Rectal smooth muscle tissue (tissue), 1 donor: ENCODE data around the gene RNF151.

Source experiments
- H3K27ac ChIP-seq: one replicate; pipeline ENCODE4 v1.7.0; 2013; ENCODE audit warnings: low read depth, low read length, inconsistent platforms
- H3K27me3 ChIP-seq: one replicate; pipeline ENCODE4 v1.7.0; 2013; ENCODE audit warnings: low read length; ENCODE audit not compliant: control insufficient read depth, insufficient read depth
- H3K36me3 ChIP-seq: one replicate; pipeline ENCODE4 v1.7.0; 2013; ENCODE audit warnings: low read length; ENCODE audit not compliant: control insufficient read depth, insufficient read depth
- H3K4me1 ChIP-seq: one replicate; pipeline ENCODE4 v1.7.0; 2013; ENCODE audit warnings: low read length; ENCODE audit not compliant: control insufficient read depth, insufficient read depth
- H3K4me3 ChIP-seq: one replicate; pipeline ENCODE4 v1.7.0; 2013; ENCODE audit warnings: low read length
- H3K9ac ChIP-seq: one replicate; pipeline ENCODE4 v1.7.0; 2013; ENCODE audit warnings: low read length

RNF151 gene

GRCh38 chr16:1968146-1968953 is 1.7 kb downstream of the RNF151 start:
- no peak overlapping the region for H3K27ac ChIP-seq

GRCh38 chr16:1971796-1972489 is 5.3 kb downstream of the RNF151 start, which contains the start of gene TBL3:
Gene TBL3, plus strand, starts transcription at chr16:1972053. Its CDS starts 112 bp downstream, at chr16:1972165.
- peaks cover 25% of the 10 kb centered on the region for H3K36me3 ChIP-seq
- H3K9ac ChIP-seq: peak within 1 kb of the TSS; percentile 82
- peak within 1 kb of the TSS; percentile 97 for H3K27ac ChIP-seq
- H3K4me3 ChIP-seq: peak within 1 kb of the TSS; percentile 93
- peaks cover 9% of the 10 kb centered on the region for H3K4me1 ChIP-seq
- no peaks in the 10 kb centered on the region for H3K27me3 ChIP-seq

More at GRCh38 chr16:1968146-1968953, 1.7 kb downstream of the RNF151 start:
- Histone ChIP-seq H3K36me3 (peaks cover 5% of the 10 kb centered on the region), H3K4me3 (no peak overlapping the region), H3K4me1 (peaks cover 21% of the 10 kb centered on the region), H3K9ac (no peak overlapping the region), H3K27me3 (no peaks in the 10 kb centered on the region)

- H3K27me3 ChIP-seq: no peaks in the 10 kb centered on the region
- H3K27ac ChIP-seq: no peak overlapping the region
- H3K4me1 ChIP-seq: peaks cover 9% of the 10 kb centered on the region
Observed at GRCh38 chr16:1972490-1972877, 5.8 kb downstream of the RNF151 start.

GRCh38 chr16:1973461-1974156 is 7.0 kb downstream of the RNF151 start:
- H3K36me3 ChIP-seq: peaks cover 30% of the 10 kb centered on the region
- H3K4me3 ChIP-seq: no peak overlapping the region
- H3K27ac ChIP-seq: no peak overlapping the region
- no peak overlapping the region for H3K9ac ChIP-seq
- no peaks in the 10 kb centered on the region for H3K27me3 ChIP-seq
- peaks cover 9% of the 10 kb centered on the region for H3K4me1 ChIP-seq

More at GRCh38 chr16:1972490-1972877, 5.8 kb downstream of the RNF151 start:
- H3K9ac ChIP-seq: peak overlapping the region; percentile 62
- H3K36me3 ChIP-seq: peaks cover 28% of the 10 kb centered on the region
- H3K4me3 ChIP-seq: peak overlapping the region; percentile 93

GRCh38 chr16:1974157-1975070 is 7.8 kb downstream of the RNF151 start:
- Histone ChIP-seq H3K27me3 (peaks cover 4% of the 10 kb centered on the region), H3K4me1 (peaks cover 9% of the 10 kb centered on the region), H3K9ac (no peak overlapping the region), H3K4me3 (no peak overlapping the region), H3K36me3 (peaks cover 30% of the 10 kb centered on the region), H3K27ac (no peak overlapping the region)

GRCh38 chr16:1975432-1976215 is 9.0 kb downstream of the RNF151 start:
- peaks cover 9% of the 10 kb centered on the region for H3K4me1 ChIP-seq
- no peak overlapping the region for H3K4me3 ChIP-seq
- no peak overlapping the region for H3K27ac ChIP-seq
- H3K9ac ChIP-seq: no peak overlapping the region
- H3K27me3 ChIP-seq: peaks cover 7% of the 10 kb centered on the region
- peaks cover 30% of the 10 kb centered on the region for H3K36me3 ChIP-seq

GRCh38 chr16:1976216-1976520 is 9.5 kb downstream of the RNF151 start:
- Histone ChIP-seq H3K4me1 (peaks cover 7% of the 10 kb centered on the region), H3K36me3 (peaks cover 30% of the 10 kb centered on the region), H3K9ac (no peak overlapping the region), H3K4me3 (no peak overlapping the region), H3K27me3 (peaks cover 10% of the 10 kb centered on the region), H3K27ac (no peak overlapping the region)

- peaks cover 7% of the 10 kb centered on the region for H3K4me1 ChIP-seq
- no peak overlapping the region for H3K4me3 ChIP-seq
- no peak overlapping the region for H3K9ac ChIP-seq
- peaks cover 16% of the 10 kb centered on the region for H3K27me3 ChIP-seq
- peaks cover 30% of the 10 kb centered on the region for H3K36me3 ChIP-seq
- no peak overlapping the region for H3K27ac ChIP-seq
Observed at GRCh38 chr16:1976951-1977874, 10.6 kb downstream of the RNF151 start.

- Histone ChIP-seq H3K9ac (no peak overlapping the region), H3K27me3 (peaks cover 17% of the 10 kb centered on the region), H3K36me3 (peaks cover 30% of the 10 kb centered on the region), H3K4me3 (no peak overlapping the region), H3K4me1 (peaks cover 2% of the 10 kb centered on the region), H3K27ac (no peak overlapping the region)
Observed at GRCh38 chr16:1977875-1978268, 11.2 kb downstream of the RNF151 start.

- H3K4me3 ChIP-seq: peak overlapping the region; percentile 40
- H3K9ac ChIP-seq: peak overlapping the region; percentile 42
- no peak overlapping the region for H3K27ac ChIP-seq
- H3K27me3 ChIP-seq: peaks cover 17% of the 10 kb centered on the region
- H3K4me1 ChIP-seq: no peaks in the 10 kb centered on the region
- H3K36me3 ChIP-seq: peaks cover 30% of the 10 kb centered on the region
Observed at GRCh38 chr16:1978476-1979120, 11.9 kb downstream of the RNF151 start.
